ENCODE results near the gene NEMF.
A peak's percentile ranks its signal among the peaks of the same experiment; 100 is the strongest.
"Not testable (repeated sequence)": the region's sequence is repeated elsewhere in the genome, so short reads cannot be mapped to it uniquely, and the experiment has no call there.

NEMF gene

DNA sequence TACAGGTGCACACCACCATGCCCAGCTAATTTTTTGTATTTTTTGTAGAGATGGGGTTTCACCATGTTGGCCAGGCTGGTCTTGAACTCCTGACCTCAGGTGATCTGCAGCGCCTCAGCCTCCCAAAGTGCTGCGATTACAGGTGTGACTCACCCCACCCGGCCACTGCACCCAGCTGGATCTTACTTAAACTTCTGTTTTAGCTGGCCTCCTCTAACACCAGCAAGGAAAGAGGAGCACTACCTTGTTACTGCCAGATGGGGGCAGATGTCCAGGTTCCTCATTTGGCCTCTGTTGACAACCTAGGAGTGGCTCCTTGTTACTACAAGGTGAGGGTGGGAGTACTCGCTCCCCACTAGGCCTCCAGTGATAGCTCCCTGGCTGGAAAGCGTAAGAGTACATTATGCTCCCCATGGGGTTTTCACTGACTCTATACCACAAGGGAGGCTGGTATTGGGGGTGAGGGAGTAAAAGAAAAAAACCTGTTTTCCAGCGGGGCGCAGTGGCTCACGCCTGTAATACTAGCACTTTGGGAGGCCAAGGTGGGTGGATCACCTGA, 27.1 kb upstream of the NEMF start:
- peak overlapping the region; percentile 30 for H3K27ac ChIP-seq
- DNase-seq (ENCODE audit: low read depth, low spot score) = no peak

DNA sequence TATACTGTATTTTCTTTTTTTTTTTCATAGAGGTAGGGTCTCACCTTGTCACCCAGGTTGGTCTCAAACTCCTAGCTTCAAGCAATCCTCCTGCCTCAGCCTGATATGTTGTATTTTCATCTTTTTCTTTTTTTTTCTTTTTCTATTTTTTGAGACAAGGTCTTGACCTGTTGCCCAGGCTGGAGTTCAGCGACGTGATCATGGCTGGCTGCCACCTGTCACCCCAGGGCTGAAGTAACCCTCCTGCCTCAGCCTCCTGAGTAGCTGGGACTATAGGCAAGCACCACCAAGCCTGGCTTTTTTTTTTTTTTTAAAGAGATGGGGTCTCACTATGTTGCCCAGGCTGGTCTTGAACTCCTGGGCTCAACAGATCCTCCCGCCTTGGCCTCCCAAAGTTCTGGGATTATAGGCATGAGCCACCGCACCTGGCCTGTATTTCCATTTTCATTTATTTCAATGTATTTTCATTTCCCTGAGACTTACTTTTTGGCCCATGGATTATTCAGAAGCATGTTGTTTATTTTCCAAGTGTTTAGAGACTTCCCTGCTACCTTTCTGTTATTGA, 24.1 kb upstream of the NEMF start:
- DNase-seq (ENCODE audit: low read depth, low spot score) = no peak

DNA sequence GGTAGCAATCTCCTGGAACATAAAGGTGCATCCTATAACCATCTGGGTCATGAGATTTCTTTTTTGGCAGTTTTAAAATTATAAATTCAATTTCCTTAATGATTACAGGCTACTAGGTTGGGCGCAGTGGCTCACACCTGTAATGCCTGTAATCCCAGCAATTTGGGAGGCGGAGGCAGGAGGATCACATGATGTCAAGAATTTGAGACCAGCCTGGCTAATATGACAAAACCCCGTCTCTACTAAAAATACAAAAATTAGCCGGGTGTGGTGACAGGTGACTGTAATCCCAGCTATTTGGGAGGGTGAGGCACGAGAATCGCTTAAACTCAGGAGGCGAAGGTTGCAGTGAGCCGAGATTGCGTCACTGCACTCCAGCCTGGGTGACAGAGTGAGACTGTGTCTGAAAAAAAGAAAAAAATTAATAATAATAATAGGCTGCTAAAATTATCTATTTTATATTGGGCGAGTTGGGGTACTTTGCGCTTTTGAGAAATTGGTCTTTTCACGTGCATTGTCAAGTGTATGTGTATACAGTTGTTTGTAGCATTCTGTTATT, 23.1 kb upstream of the NEMF start:
- no peak for DNase-seq (ENCODE audit: low read depth, low spot score)
- H3K27ac ChIP-seq = no peak overlapping the region

More for the DNA sequence above, 24.1 kb upstream of the NEMF start:
- H3K27ac ChIP-seq = no peak overlapping the region

DNA sequence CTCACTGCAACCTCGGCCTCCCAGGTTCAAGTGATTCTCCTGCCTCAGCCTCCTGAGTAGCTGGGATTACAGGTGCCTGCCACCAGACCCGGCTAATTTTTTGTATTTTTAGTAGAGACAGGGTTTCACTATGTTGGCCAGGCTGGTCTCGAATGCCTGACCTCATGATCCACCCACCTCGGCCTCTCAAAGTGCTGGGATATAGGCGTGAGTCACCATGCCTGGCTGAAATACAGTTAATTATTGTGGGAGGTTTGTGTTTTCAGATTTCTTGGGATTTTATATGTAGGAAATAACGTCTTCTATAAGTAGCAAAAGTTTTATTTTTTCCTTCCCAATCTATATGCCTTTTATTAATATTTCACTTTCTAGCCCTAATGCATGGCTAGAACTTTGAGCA, 21.0 kb upstream of the NEMF start:
- not testable (repeated sequence) for DNase-seq (ENCODE audit: low read depth, low spot score); H3K27ac ChIP-seq

DNA sequence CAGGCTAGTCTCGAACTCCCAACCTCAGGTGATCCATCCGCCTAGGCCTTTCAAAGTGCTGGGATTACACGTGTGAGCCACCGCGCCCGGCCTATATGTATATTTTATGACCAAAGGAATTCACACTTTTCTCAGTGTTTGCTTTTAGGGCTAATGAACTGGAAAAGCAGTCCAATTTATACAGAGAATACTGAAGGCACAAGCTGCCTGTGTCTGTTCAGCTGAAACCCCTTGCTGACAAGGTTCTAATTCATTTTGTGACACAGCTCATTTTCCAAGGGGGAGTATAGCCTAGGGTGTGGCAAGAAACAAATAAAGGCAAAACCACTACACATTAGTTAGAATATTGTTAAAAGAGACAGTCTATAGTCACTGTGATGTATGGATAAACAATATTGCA, 18.3 kb upstream of the NEMF start:
- H3K27ac ChIP-seq = no peak overlapping the region
- no peak for DNase-seq (ENCODE audit: low read depth, low spot score)

DNA sequence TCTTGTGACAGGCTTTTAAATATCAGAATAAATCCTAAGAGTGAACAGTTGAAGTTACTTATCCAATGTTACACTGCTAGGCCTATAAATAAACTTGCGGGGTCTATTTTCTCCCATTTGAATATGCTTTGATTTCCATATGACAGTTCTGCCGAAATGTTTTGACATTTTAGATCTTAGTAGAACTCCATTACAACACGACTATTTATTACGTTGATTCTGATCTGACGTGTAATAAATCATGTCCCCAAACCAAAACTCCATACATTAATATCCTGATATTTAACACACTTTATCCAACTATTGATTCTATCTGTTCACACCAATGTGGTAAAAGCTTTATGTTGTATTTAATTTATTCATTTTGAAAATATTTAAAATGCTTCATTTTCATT, 16.1 kb upstream of the NEMF start:
- peak overlapping the region; percentile 88 for H3K27ac ChIP-seq
- no peak for DNase-seq (ENCODE audit: low read depth, low spot score)

DNA sequence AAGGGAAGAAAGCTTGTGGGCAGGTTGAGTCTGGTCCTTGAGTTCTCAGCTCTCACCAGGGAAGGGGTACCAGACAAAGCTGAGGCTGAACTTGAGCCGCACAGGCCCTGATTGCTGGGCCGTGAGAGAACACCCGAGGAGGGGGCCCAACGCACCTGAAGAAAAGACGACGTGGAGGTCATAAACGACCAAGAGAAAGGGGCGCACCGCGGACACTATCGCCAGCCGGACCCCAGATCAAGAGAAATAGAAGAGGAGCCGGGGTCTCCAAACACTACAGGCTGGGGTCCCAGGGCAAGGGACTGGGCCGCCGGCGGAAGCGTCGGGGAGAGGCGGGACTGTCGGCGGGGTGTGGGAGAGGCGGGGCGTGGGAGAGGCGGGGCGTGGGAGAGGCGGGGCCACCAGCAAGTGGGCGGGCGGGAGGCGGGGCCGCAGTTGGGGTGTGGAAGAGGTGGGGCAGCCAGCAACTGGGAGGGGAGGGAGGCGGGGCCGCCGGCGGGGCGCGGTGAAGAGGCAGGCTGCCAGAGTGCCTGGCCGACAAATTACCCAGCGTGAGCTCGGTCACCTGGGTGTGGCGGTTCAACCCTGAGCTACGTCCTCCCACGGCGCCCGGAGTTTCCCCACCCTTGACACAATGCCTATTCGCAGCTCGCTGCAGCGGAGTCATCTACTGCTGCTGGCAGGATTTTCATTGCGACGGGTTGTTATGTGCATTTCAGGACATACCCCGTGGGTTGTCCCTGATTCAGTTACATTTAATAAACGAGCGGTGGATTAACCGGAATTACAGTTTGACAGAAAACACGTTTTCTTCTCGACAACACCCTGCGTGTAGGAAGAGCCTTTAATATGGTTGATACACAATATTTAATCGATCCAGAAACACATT, 15.5 kb upstream of the NEMF start:
- peak; percentile 86 for DNase-seq (ENCODE audit: low read depth, low spot score)
- peak overlapping the region; percentile 88 for H3K27ac ChIP-seq

DNA sequence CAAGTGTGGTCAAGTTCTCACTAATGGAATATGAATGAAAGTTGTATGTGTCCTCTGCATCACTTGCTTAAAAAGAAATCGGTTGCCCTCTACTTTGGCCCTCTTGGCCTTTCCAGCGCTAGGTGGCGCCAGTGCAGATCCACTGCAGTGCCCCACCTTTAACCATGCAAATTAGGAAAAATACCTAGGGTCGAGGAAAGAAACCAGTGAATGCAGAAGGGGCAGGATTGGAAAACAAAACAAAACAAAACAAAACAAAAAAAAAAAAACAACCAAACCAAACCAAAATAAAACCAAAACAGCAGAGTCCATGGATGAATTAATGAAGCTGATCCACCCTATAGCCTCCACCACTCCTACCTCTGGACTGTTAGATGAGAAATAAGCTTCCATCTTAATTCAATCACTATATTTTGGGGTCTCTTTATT, 12.9 kb upstream of the NEMF start:
- no peak overlapping the region for H3K27ac ChIP-seq
- no peak for DNase-seq (ENCODE audit: low read depth, low spot score)

DNA sequence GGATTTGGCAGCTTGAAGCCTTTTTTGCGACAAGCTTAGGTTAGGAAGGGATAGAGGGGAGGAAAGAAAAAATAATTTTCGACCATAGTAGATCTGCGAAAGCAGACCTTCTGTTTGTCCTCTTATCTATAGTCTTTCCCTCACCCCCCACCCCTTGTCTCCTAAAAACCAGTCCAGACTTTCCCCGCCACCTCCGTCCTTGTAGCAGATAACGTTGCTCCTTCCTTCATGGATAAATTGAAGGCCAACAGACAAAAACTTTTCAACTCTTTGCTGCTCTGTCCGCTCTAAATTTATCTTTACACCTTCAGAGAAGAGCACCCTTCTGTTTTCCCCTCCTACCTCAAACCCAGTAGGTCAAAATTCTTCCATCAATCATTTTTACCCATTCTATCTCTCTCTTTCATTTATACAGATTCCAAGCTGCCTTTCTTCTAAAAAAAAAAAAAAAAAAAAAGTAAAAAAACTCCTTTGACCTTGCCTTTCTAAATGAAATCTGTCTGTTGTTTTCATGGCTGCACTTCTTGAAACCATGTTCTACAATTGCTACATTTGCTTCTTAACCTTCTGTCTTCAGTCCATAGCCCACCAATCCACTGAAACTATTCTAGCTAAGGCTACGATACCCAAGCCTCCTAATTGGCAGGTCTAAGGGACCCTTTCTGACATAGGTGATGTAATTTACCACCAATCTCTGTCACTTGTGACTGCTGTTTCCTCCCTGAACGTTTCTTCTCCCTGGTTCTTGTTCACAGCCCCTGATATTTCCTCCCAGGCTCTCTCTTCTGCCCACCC, 11.1 kb upstream of the NEMF start:
- H3K27ac ChIP-seq = peak overlapping the region; percentile 94
- no peak for DNase-seq (ENCODE audit: low read depth, low spot score)

DNA sequence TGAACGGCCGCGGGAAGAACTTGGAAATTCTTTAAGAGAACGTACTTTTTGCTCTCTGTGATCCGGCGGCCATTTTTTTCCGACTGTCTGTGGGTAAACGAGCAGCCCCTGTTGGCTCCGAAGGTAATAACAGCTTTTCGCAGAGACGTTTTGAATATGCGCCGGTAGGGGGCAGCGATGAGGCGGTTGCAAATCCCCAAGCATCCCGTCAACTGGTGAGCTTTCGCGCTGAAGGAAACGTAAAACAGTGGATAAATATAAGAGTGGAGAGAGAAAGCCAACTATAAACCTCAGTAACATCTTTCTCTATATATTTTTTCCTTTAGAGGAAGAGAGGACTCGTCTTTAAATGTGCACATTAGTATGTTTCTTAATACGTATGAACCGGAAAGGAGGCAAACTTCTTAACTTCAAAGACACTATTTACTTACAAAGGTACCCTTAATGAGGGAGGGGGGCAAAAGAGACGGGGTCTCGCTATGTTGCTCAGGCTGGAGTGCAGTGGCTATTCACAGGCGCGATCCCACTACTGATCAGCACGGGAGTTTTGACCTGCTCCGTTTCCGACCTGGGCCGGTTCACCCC, 9.6 kb upstream of the NEMF start:
- no peak for DNase-seq (ENCODE audit: low read depth, low spot score)
- peak overlapping the region; percentile 94 for H3K27ac ChIP-seq

DNA sequence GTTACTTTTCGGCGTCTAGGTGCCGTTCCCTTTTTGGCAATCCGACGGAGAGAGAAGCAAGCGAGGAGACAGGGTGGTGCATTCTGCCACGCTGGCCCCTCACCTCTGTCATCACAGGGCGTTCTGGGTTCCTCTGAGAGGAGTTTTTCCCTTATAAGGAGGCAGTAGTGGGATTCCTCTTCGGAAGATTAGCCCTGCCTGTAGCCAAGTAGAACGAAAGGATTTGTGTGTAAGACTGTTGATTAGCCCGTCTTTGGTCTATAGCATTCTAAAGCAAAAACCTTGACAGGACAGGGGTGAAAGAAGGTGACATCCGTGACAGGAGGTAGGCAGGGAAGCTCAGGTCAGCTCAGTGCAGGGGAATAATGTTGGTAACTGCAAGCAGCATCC, 9.1 kb upstream of the NEMF start:
- no peak for DNase-seq (ENCODE audit: low read depth, low spot score)

DNA sequence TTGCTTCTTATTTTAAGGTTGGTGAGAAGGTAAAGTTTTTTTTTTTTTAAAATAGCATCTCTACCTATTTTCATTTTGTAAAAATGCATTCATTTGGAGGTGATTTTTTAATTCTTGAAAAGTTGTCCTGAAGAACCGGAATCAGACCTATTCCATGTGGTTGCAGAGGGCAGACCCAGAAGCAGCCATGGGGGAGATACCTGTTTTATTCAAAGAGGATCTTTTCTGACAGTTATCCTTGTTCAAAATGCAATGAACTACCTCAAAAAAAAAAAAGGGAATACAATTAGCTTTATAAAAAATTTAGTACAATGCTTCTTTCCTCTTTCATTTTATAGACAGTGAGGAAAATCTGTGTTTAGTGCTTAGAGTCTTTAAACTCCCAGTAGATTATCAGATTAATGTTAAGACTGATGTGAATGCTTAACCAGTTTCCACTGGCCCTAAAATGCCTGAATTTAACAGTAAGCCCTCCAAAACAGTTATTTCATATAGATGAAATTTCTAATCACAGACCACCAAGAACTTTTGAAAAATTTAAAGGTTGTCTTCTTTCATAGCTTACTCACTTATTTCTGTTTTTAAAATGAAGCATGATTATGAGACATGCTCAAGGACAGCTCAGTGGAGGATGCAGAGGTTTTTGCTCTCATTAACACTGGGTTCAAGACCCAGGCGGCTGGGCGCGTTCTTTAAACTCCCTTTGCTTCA, 8.6 kb upstream of the NEMF start:
- DNase-seq (ENCODE audit: low read depth, low spot score) = no peak
- peak overlapping the region; percentile 94 for H3K27ac ChIP-seq

More for the DNA sequence above, 9.1 kb upstream of the NEMF start:
- peak overlapping the region; percentile 94 for H3K27ac ChIP-seq

DNA sequence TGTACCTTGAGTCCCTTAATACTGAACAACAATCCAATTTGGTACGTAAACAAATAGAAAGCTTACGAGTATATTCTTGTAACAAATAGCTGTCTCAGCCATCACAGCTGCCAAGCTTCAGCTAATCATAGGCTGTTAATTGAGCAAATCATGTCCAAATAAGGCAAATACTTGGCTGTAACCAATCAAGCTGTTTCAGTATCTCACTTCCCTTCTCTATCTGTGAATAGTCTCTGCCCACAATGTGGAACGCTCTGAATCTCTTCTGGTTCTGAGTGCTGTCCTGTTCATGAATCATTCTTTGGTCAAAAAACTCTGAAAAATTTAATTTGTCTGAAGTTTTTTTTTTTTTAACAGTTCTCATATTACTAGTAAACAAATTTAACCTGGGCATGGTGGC, 5.8 kb upstream of the NEMF start:
- no peak for DNase-seq (ENCODE audit: low read depth, low spot score)
- no peak overlapping the region for H3K27ac ChIP-seq

DNA sequence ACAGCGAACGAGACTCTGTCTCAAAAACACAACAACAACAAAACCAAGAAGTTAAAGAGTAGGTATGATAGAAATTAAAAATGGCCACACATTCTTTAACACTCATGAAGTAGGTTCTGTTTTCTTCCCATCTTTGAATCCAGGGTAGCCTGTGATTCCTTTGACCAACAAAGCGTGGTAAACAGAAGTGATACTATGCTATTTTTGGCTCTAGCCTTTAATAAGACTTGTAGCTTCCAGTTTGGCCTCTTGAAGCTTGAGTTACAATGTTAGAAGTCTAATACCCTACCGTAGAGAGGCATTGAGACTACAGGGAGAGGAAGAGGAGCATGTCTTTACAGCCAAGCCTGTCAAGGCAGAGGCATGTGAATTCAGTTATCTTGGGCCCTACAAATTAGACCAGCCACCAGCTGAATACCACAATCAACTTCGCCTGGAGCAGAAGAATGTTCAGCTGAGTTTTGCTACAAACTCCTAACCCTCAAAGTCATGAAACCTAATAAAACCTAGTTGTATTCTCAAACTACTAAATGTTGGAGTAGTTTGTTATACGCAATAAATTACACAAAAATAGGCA, 4.9 kb upstream of the NEMF start:
- no peak overlapping the region for H3K27ac ChIP-seq
- no peak for DNase-seq (ENCODE audit: low read depth, low spot score)

DNA sequence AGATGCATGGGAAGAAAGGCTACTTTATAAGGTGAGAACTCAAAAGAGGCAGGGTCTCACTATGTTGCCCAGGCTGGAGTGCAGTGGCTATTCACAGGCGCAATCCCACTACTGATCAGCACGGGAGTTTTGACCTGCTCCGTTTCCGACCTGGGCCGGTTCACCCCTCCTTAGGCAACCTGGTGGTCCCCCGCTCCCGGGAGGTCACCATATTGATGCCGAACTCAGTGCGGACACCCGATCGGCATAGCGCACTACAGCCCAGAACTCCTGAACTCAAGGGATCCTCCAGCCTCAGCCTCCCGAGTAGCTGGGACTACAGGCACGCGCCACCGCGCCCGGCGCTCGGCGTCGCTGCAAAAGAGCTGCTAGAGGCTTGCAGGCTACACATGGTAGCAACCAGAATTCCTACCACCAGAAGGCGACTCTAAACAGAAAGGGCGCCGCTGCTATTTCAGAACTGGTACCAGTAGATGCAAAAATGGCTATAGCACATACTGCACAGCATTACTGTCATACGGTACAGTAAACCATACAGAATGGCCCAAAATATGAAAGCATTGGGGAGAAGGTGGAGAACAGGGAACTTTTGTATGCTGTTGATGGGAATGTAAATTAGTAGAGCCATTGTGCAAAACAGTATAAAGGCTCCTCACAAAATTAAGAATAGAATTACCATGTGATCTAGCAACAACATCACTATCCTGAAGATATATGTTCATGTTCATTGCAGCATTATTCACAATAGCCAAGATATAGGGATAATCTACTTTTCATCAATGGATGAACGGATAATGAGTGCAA, 1.2 kb upstream of the NEMF start:
- no peak for DNase-seq (ENCODE audit: low read depth, low spot score)
- H3K27ac ChIP-seq = peak overlapping the region; percentile 66

DNA sequence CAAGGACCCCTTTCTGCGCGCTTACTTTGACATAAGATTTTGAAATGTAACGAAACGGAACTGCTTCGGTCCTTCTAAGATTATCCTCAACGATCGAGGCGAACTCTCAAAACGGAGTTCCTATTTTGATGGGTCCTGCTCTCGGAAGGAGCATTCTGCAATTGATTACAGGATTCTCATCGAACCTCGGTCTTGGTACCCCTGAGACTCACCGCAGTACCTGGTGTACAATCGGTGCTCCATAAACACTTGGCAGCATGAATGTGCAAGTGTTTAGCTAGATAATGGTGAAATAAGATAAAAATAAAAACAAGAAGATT, 530 bp upstream of the NEMF start:
- DNase-seq (ENCODE audit: low read depth, low spot score) = no peak
- peak overlapping the region; percentile 66 for H3K27ac ChIP-seq

DNA sequence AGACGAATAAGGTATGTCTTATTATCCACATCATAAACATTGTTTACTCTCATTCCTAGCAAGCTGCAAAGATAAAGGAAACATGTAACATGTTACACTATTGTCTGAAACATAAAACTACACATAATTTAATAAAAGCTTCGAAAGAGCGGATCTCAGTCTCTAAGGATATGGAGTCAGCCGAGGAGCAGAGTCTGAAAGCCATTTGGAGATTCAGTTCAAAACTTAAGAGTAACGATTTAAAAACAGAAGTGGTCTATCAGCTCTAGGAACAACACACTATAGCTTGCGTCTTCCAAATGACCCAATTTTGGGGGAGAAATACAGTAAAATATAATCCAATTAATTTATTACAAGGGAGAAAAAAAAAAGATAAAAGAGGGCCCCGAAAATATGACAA, 775 bp downstream of the NEMF start:
- peak overlapping the region; percentile 66 for H3K27ac ChIP-seq
- DNase-seq (ENCODE audit: low read depth, low spot score) = no peak

DNA sequence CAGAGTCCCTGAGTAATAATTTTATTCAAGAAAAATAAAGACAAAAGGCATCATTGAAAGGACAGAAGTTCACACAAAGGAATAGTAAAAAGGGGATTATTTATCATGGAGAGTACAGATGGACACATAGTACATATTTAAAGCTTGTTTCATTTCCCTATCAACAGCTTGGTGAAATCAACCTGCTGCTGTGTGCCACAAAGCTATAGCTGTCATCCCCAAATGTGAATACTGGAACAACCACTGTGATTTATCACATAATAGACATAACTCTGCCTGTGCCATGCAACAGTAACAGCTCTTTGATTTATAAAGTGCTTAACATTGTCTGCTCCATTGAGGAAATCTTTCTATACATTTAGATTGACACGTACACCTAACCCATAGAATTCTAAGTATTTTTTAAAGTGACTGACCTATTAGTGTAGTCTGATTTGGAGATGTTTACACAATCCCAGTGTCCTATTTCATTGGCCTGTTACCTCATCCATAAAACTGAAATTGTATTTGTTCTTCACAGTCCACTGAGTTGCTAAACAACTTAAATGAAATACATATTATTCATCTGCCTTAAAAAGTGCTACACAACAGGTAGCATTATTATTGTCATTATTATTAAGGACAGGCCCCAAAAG, 3.3 kb downstream of the NEMF start:
- no peak for DNase-seq (ENCODE audit: low read depth, low spot score)
- no peak overlapping the region for H3K27ac ChIP-seq
